T-cell (primary cell): ENCODE measurements around the gene TFB1M. TPM values are rescaled to one million over a fixed set of nuclear protein-coding genes. Genes with fewer than 3 reads are reported as not detected.
"Not testable (repeated sequence)": the region's sequence is repeated elsewhere in the genome, so short reads cannot be mapped to it uniquely, and the experiment has no call there.

ENCODE experiments used
- ATAC-seq, 4 experiments: fragments of 200-7000 bp in 3 of 4; fragments of 150-1000 bp in 1 of 4; cut with Tn5 transposase; replicated peaks in 1 of 4; 1 replicate in 3 of 4; 2 replicates in 1 of 4; pipeline ENCODE4 v1.10.0; 2021; ENCODE audit warnings: moderate library complexity in 3 of 4, mild to moderate bottlenecking in 2 of 4, moderate number of reproducible peaks in 1 of 4
- CTCF ChIA-PET, 2 donors: fragments of 300-600 bp; sonication (Branson Sonifier 250); formaldehyde crosslinking; loops; one replicate each; lab custom pipeline; 2022; ENCODE audit warnings: antibody characterized with exemption in 2 of 2; lab: Charles Lee
- POLR2A ChIA-PET, 2 donors: fragments of 300-600 bp; sonication (Branson Sonifier 250); formaldehyde crosslinking; loops; one replicate each; lab custom pipeline; 2022; ENCODE audit warnings: antibody characterized with exemption in 2 of 2; lab: Charles Lee
- DNase-seq, 35 experiments: peaks; one replicate each; pipeline versions ENCODE4 v3.0.0 to v3.0.0-alpha.2; 2013 to 2023
- H3K27ac ChIP-seq: one replicate; pipeline ENCODE4 v1.5.1; 2013; ENCODE audit warnings: low read length
- H3K27me3 ChIP-seq, 2 experiments: replicated peaks in 1 of 2; 1 replicate in 1 of 2; 2 replicates in 1 of 2; pipeline versions ENCODE4 v1.6.1 to v1.7.0; 2013; ENCODE audit warnings: low read length in 1 of 2, mixed read lengths in 1 of 2; ENCODE audit not compliant: control insufficient read depth in 2 of 2, insufficient read depth in 2 of 2; ENCODE audit errors: extremely low read depth in 1 of 2
- H3K36me3 ChIP-seq, 2 donors: 1 replicate in 1 of 2; 2 replicates in 1 of 2; pipeline versions ENCODE4 v1.6.1 to v1.7.0; 2013; ENCODE audit warnings: low read length in 1 of 2; ENCODE audit not compliant: control insufficient read depth in 2 of 2, insufficient read depth in 1 of 2; ENCODE audit errors: extremely low read depth in 1 of 2
- H3K4me1 ChIP-seq, 2 experiments: 1 replicate in 1 of 2; 2 replicates in 1 of 2; pipeline versions ENCODE4 v1.6.1 to v1.7.0; 2013; ENCODE audit warnings: low read length in 2 of 2, mixed read lengths in 1 of 2; ENCODE audit not compliant: insufficient read depth in 2 of 2, control insufficient read depth in 1 of 2; ENCODE audit errors: extremely low read depth in 1 of 2
- H3K4me3 ChIP-seq, 2 donors: 1 replicate in 1 of 2; 2 replicates in 1 of 2; pipeline versions ENCODE4 v1.5.1 to v1.7.0; 2013; ENCODE audit warnings: mild to moderate bottlenecking in 2 of 2, low read length in 1 of 2, moderate library complexity in 1 of 2; ENCODE audit not compliant: control insufficient read depth in 1 of 2; ENCODE audit errors: extremely low read depth in 1 of 2
- H3K9me3 ChIP-seq: 2 replicates; pipeline ENCODE4 v1.7.0; 2013
- H3K27ac Mint-ChIP-seq, 2 donors: one replicate each; pipeline ENCODE4 v1.8.0; 2020 to 2021; ENCODE audit warnings: mild to moderate bottlenecking in 2 of 2, mixed read lengths in 2 of 2
- H3K27me3 Mint-ChIP-seq, 2 donors: one replicate each; pipeline ENCODE4 v1.8.0; 2021 to 2022; ENCODE audit warnings: mixed read lengths in 2 of 2
- H3K36me3 Mint-ChIP-seq: one replicate; pipeline ENCODE4 v1.8.0; 2021; ENCODE audit warnings: mixed read lengths
- H3K4me1 Mint-ChIP-seq, 3 donors: one replicate each; pipeline ENCODE4 v1.8.0; 2020 to 2022; ENCODE audit warnings: mixed read lengths in 3 of 3, mild to moderate bottlenecking in 1 of 3
- H3K4me3 Mint-ChIP-seq, 3 donors: one replicate each; pipeline ENCODE4 v1.8.0; 2020 to 2022; ENCODE audit warnings: mild to moderate bottlenecking in 3 of 3, mixed read lengths in 3 of 3, moderate library complexity in 3 of 3
- H3K9me3 Mint-ChIP-seq, 3 donors: one replicate each; pipeline ENCODE4 v1.8.0; 2020 to 2022; ENCODE audit warnings: mixed read lengths in 3 of 3
- WGBS: methylation state at CpG from one replicate; pipeline ENCODE4 v1.1.5; 2013; ENCODE audit warnings: missing lambda C conversion rate; ENCODE audit not compliant: insufficient coverage; 5-methylcytosine and 5-hydroxymethylcytosine counted together
- total RNA-seq, 35 experiments: library from RNA in 6 of 35; stranded (reverse) in 6 of 35; fragments of 120-200 nt in 1 of 35; gene quantifications; one replicate each; pipeline versions ENCODE4 v1.2.1 to v1.2.4 and lab custom pipeline; 2013 to 2026

Gene TFB1M
- total RNA-seq, 5 donors from 2014 or later (not counting 1 experiment from before 2014, with no cell fraction given), result 19.9 to 31.1 (median 26.8) TPM

DNA sequence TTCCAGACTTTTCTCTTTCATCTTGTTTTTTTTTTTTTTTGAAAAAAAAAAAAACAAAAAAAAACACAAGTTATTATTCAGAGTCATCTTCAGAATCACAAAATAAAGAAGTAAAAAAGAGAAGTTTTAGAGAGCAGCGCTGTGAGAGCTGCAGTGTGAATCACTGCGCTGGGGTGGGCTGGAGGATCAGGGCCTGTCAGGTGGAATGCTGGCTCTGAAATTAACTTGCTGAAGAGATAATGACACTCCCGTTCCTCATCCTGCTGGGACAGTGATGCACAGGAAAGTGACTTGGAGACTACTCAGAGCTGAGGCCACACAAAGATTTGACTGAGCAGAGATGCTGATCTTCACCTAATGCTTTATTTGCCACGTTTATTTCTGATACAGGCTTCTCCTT is 93.2 kb downstream of the TFB1M start:
- Histone ChIP-seq H3K9me3 (no peaks in the 10 kb centered on the region), H3K4me3 (no peak overlapping the region), H3K4me1 (peaks cover 0 to 11% of the 10 kb centered on the region in 2 experiments), H3K27me3 (peaks cover 0 to 7% of the 10 kb centered on the region in 2 experiments), H3K27ac (no peak overlapping the region), H3K36me3 (no peaks in the 10 kb centered on the region)
- Mint-ChIP-seq H3K9me3 (no peaks in the 10 kb centered on the region), H3K4me3 (no peak overlapping the region), H3K27ac (no peak overlapping the region), H3K4me1 (peaks cover 5 to 16% (median 12%) of the 10 kb centered on the region in 3 donors), H3K36me3 (no peaks in the 10 kb centered on the region), H3K27me3 (peaks cover 10 to 12% of the 10 kb centered on the region in 2 donors)
- ChIA-PET POLR2A (no interaction called here), CTCF (no interaction called here)
- ATAC-seq (no peak), DNase-seq (peak in 1 of 35 experiments; percentile 3)
- WGBS, result 100% methylated on average over 1 of the region's 4 CpGs

DNA sequence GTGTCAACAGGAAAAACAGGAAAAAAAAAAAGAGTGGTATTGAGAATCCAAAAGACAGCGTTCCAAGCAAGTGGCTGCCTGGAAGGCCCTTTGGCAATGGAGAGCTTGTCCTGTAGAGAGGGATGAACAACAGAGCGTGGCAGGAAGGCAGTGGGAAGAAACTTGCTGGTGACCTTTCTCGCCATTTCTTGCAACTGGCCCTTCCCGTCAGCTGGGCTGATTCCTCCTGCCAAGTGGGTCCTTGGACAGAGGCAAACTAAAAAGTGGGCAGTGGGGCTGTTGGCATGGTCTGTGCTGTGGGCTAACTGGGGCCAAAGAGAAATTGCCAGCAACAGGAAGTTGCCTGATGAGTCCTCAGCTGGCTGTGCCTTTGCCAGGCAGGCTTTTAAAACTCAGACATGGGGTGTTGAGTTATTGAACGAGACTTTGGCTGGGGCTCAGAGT is 94.4 kb downstream of the TFB1M start:
- no peak overlapping the region for H3K27ac ChIP-seq
- DNase-seq, result no peak
- 87% methylated on average over 5 of the region's 5 CpGs for WGBS
- peaks cover 5 to 15% (median 12%) of the 10 kb centered on the region in 3 donors for H3K4me1 Mint-ChIP-seq
- no peaks in the 10 kb centered on the region for H3K9me3 Mint-ChIP-seq
- H3K27me3 ChIP-seq, result peaks cover 0 to 7% of the 10 kb centered on the region in 2 experiments
- H3K36me3 Mint-ChIP-seq, result no peaks in the 10 kb centered on the region
- H3K27me3 Mint-ChIP-seq, result peaks cover 10 to 12% of the 10 kb centered on the region in 2 donors
- H3K4me3 ChIP-seq, result no peak overlapping the region
- no peaks in the 10 kb centered on the region for H3K9me3 ChIP-seq
- ChIA-PET CTCF (no interaction called here), POLR2A (no interaction called here)
- H3K4me1 ChIP-seq, result peaks cover 0 to 11% of the 10 kb centered on the region in 2 experiments
- no peak overlapping the region for H3K4me3 Mint-ChIP-seq
- no peak overlapping the region for H3K27ac Mint-ChIP-seq
- no peaks in the 10 kb centered on the region for H3K36me3 ChIP-seq
- no peak for ATAC-seq

DNA sequence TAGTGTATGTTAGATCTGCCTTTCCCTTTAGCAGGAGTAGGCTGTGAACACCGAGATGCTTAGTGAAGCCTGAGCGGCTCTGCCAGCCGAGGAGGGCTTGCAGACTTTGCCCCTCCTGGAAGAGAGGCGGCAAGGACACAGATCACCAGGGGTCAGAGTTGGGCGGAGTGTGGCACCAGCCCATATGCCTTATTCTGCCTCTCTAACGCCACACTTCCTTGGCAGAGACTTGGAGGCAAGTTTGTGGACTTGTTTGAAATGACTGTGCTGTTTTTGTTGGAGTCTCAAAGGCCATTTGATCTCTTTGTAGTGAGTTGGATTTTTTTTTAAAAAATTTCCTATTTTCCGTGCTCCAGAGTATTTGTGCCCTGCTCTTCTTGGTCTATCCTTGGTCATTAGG is 95.0 kb downstream of the TFB1M start:
- H3K9me3 Mint-ChIP-seq, result no peaks in the 10 kb centered on the region
- no peak for ATAC-seq
- H3K27me3 Mint-ChIP-seq, result peaks cover 10 to 14% of the 10 kb centered on the region in 2 donors
- DNase-seq, result no peak
- 91% methylated on average over 4 of the region's 7 CpGs for WGBS
- no peak overlapping the region for H3K4me3 Mint-ChIP-seq
- Histone ChIP-seq H3K27me3 (peaks cover 0 to 7% of the 10 kb centered on the region in 2 experiments), H3K4me3 (no peak overlapping the region), H3K36me3 (no peaks in the 10 kb centered on the region), H3K9me3 (no peaks in the 10 kb centered on the region), H3K27ac (no peak overlapping the region), H3K4me1 (peaks cover 0 to 6% of the 10 kb centered on the region in 2 experiments)
- ChIA-PET POLR2A (no interaction called here), CTCF (no interaction called here)
- peaks cover 8 to 9% (median 9%) of the 10 kb centered on the region in 3 donors for H3K4me1 Mint-ChIP-seq
- peak overlapping the region in 1 of 2 donors; percentile 24 for H3K27ac Mint-ChIP-seq
- no peaks in the 10 kb centered on the region for H3K36me3 Mint-ChIP-seq

DNA sequence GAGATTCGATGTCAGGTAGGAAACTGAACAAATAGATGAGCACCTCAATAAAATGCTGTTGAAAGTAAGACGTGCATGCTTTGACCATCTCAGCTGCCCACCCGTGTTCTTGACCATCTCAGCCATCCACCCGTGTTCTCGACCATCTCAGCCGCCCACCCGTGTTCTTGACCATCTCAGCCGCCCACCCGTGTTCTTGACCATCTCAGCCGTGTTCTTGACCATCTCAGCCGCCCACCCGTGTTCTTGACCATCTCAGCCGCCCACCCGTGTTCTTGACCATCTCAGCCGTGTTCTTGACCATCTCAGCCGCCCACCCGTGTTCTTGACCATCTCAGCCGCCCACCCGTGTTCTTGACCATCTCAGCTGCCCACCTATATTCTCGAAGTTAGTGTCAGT is 95.6 kb downstream of the TFB1M start:
- H3K4me1 ChIP-seq, H3K36me3 Mint-ChIP-seq, H3K27me3 ChIP-seq, H3K27ac Mint-ChIP-seq, H3K4me1 Mint-ChIP-seq, POLR2A ChIA-PET, H3K9me3 Mint-ChIP-seq, H3K27ac ChIP-seq, DNase-seq, ATAC-seq, H3K4me3 Mint-ChIP-seq, H3K4me3 ChIP-seq, H3K9me3 ChIP-seq, CTCF ChIA-PET, H3K36me3 ChIP-seq: not testable (repeated sequence)
- 96% methylated on average over 5 of the region's 20 CpGs for WGBS
- peaks cover 10 to 15% of the 10 kb centered on the region in 2 donors for H3K27me3 Mint-ChIP-seq

DNA sequence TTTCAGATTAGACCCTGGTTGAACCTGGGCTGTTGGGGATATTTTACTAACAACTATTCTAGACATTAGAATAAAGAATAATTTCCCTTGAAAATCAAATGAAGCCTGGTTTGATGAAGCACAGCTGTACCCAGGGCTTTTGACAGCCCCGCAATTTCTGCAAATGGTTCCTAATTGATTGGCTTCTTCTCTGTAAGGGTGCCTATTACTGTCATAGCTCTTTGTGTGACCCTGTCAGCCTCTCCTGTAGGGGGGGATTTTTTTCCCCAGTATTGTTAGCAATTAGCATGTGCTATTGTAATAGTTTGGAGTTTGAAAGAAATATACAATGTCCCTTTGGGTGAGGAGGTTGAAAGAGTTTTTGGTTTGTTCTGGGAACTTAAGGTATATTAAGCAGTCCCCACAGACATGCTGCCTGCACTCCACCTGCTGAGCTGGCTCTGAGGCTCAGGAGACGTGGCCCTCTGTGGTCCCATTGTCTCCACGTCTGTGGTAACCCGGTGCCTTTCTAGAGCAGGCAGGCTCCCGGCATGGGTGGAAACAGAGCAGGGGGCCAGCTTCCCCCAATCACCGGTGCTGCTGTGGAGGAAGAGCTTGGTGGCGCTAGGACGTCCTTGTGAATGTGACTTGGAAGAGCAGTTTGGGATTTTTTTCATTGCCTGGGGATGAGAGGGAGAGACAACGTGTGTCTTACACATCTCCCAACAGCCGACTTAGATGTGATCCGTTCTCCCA is 97.8 kb downstream of the TFB1M start:
- DNase-seq (no peak), ATAC-seq (no peak)
- ChIA-PET POLR2A (interaction anchor here in 1 of 2 donors (0.6 kb wide), 1 partner anchor 785 kb away, joined by 3 read pairs; no protein-coding TSS in a partner anchor), CTCF (no interaction called here)
- H3K27me3 ChIP-seq, result peaks cover 0 to 7% of the 10 kb centered on the region in 2 experiments
- no peak overlapping the region for H3K4me3 ChIP-seq
- 66% methylated on average over 5 of the region's 11 CpGs for WGBS
- Mint-ChIP-seq H3K27ac (no peak overlapping the region), H3K27me3 (peaks cover 10 to 12% of the 10 kb centered on the region in 2 donors), H3K4me3 (no peak overlapping the region), H3K4me1 (peaks cover 0 to 5% (median 2%) of the 10 kb centered on the region in 3 donors), H3K36me3 (no peaks in the 10 kb centered on the region), H3K9me3 (no peaks in the 10 kb centered on the region)
- no peaks in the 10 kb centered on the region for H3K9me3 ChIP-seq
- no peaks in the 10 kb centered on the region for H3K4me1 ChIP-seq
- H3K27ac ChIP-seq, result no peak overlapping the region
- no peaks in the 10 kb centered on the region for H3K36me3 ChIP-seq

DNA sequence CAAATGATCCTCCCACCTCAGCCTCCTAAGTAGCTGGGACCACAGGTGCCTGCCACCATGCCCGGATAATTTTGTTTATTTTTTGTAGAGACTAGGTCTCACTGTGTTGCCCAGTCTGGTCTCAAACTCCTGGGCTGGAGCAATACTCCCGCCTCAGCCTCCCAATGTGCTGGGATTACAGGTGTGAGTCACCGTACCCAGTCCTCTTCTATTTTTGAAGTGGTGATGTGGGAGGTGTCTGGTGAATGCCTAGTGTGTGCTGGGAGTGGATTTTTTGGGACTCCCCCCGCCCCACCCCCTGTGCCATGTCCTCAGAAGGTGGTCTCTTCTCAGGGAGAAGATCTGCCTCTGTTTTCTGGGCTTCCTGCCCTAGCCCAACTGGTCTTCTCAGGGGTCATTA is 98.4 kb downstream of the TFB1M start:
- WGBS, result 67% methylated on average over 1 of the region's 4 CpGs
- DNase-seq (no peak), ATAC-seq (no peak)
- Mint-ChIP-seq H3K4me3 (no peak overlapping the region), H3K4me1 (peaks cover 0 to 5% (median 2%) of the 10 kb centered on the region in 3 donors), H3K9me3 (no peaks in the 10 kb centered on the region), H3K27ac (no peak overlapping the region), H3K36me3 (no peaks in the 10 kb centered on the region), H3K27me3 (peaks cover 10 to 12% of the 10 kb centered on the region in 2 donors)
- Histone ChIP-seq H3K9me3 (no peaks in the 10 kb centered on the region), H3K36me3 (no peaks in the 10 kb centered on the region), H3K4me3 (no peak overlapping the region), H3K4me1 (no peaks in the 10 kb centered on the region), H3K27ac (no peak overlapping the region), H3K27me3 (peaks cover 0 to 7% of the 10 kb centered on the region in 2 experiments)
- POLR2A ChIA-PET, result interaction anchor here in 1 of 2 donors (0.6 kb wide), 1 partner anchor 785 kb away, joined by 3 read pairs; no protein-coding TSS in a partner anchor
- CTCF ChIA-PET, result no interaction called here
